Stimulated activated CD4-positive, alpha-beta T cell treated with anti-CD3 and anti-CD28 coated beads, Interleukin-2, amount 100 ng/mL, for 4 hours (primary cell): ENCODE measurements around the gene SCARB2.

Experiments used
- DNase-seq: peaks from one replicate; pipeline ENCODE4 v3.0.0-alpha.2; 2020; ENCODE audit warnings: low read depth

SCARB2 gene

DNA sequence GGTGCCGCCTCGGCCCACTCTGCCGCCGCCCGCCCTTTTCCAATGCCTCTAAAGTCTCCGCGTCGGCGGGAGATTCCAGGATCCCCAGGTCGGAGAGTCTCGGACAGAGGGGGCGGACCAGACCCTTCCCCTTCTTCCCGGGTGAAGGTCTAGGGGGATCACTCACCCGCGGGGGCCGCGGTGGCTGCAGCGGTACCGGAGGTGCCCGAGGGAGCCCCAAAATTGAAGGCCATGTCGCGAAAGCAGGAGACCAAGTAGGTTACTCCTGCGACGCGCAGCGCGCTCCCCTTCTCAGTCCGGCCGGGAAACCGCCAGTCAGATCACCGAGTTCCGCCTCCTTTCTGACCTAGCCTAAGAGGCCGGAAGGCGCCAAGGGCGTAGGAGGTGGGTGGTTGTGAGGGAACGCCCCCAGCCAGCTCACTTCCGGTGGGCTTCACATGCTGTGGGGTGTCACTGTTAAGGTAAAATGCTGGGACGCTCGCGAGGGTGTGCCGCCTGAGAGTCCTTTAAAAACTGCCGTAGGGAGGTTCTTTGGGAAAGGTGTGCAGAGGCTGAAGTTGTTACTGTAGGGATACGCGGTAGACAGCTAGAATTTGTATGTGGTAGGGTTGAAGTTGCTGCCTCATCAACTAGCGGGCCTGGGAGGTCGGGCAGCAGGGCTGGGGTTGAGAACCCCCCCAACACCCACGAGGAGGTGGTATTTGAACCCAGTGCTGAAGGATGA, 65.3 kb downstream of the SCARB2 start, which contains the start of gene NUP54:
NUP54 (minus strand) TSS at position 256 of the 724 bp plus-strand sequence; CDS start at position 233, 23 bp downstream.
- peak; percentile 93 for DNase-seq

GRCh38 chr4:76147454-76148141, 66.0 kb downstream of the SCARB2 start:
- DNase-seq: peak; percentile 1

GRCh38 chr4:76144546-76144945, 69.1 kb downstream of the SCARB2 start:
- DNase-seq: no peak

- no peak for DNase-seq
These were observed 72.4 kb downstream of the SCARB2 start for GRCh38 chr4:76141241-76141640.

DNA sequence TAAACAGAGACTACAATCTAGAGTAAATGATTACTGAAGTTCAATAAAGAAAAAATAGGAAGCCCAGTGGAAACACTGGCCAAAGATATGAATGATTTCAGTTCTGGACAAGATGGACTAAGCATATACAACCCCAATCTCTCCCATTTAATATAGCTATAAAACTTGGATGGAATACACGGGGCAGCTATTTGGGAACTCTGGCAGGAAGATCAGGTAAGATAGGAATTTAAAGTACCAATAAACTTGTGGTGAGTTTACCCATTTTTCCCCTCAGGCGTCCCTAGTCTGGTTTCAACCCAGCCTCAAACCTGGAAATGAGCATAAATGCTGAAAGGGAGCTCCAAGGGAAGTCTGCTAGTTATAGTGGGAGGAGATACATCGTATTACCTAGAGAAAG, 85.9 kb downstream of the SCARB2 start:
- no peak for DNase-seq

- DNase-seq: no peak
These were observed 87.8 kb downstream of the SCARB2 start for GRCh38 chr4:76125816-76126215.

DNA sequence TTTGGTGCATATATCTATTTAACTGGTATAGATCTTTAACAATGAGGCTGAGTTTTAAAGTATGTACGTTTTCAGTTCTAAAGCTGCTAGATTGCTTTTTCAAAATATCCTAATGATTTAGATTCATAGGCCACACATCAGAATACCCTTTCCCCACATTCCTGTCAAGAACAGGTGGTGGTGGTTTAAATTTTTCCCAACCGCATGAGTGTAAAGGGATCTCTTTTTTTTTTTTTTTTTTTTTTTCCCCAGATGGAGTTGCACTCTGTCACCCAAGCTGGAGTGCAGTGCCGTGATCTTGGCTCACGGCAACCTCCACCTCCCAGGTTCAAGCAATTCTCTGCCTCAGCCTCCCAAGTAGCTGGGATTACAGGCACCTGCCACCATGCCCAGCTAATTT, 93.4 kb downstream of the SCARB2 start:
- DNase-seq: no peak

GRCh38 chr4:76117536-76117935, 96.1 kb downstream of the SCARB2 start:
- no peak for DNase-seq

DNA sequence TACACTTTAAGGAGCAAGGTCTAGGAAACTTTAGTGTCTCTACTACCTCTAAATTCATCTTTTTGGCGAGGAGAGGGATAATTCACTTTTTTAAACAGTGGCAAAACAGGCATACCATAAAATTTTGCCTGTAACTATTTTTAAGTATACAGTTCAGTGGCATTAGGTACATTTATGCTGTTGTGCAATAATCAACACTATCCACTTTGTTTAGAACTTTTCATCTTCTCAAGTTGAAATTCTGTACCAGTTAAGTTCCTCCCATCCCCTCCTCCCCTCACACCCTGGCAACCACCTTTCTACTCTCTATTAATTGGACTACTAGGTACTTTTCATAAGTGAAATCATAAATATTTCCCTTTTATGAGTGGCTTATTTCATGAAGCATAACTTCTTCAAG, 96.8 kb downstream of the SCARB2 start:
- DNase-seq: no peak
